DMS 273 treated with DMSO at 0.1 percent for 48 hours (cell line): ENCODE measurements around the gene ATP9A.
"Not testable (repeated sequence)": the region's sequence is repeated elsewhere in the genome, so short reads cannot be mapped to it uniquely, and the experiment has no call there.

Source experiments
- DNase-seq: peaks from one replicate; lab custom pipeline; 2025; lab: John Stamatoyannopoulos, UW

The ATP9A gene

GRCh38 chr20:51574248-51575033 lies 193.7 kb downstream of the ATP9A start:
- DNase-seq, result no peak

GRCh38 chr20:51573576-51574243 lies 194.5 kb downstream of the ATP9A start:
- DNase-seq, result no peak

- no peak for DNase-seq
These were observed 196.8 kb downstream of the ATP9A start for GRCh38 chr20:51571460-51571794.

GRCh38 chr20:51570739-51571459 lies 197.3 kb downstream of the ATP9A start:
- DNase-seq, result no peak

GRCh38 chr20:51569815-51570738 lies 198.1 kb downstream of the ATP9A start:
- no peak for DNase-seq

- not testable (repeated sequence) for DNase-seq
These were observed 199.7 kb downstream of the ATP9A start for GRCh38 chr20:51568533-51568932.

- no peak for DNase-seq
These were observed 200.6 kb downstream of the ATP9A start for GRCh38 chr20:51567622-51568021.

GRCh38 chr20:51566594-51566993 lies 201.6 kb downstream of the ATP9A start:
- no peak for DNase-seq

- no peak for DNase-seq
These were observed 202.7 kb downstream of the ATP9A start for GRCh38 chr20:51565298-51566144.

GRCh38 chr20:51563486-51564332 lies 204.5 kb downstream of the ATP9A start:
- no peak for DNase-seq

GRCh38 chr20:51563174-51563485 lies 205.1 kb downstream of the ATP9A start:
- no peak for DNase-seq

GRCh38 chr20:51562332-51563173 lies 205.6 kb downstream of the ATP9A start:
- DNase-seq, result peak; percentile 24

- no peak for DNase-seq
These were observed 206.2 kb downstream of the ATP9A start for GRCh38 chr20:51562027-51562331.

GRCh38 chr20:51560550-51561307 lies 207.5 kb downstream of the ATP9A start:
- DNase-seq, result no peak

GRCh38 chr20:51560042-51560441 lies 208.1 kb downstream of the ATP9A start:
- DNase-seq, result no peak

GRCh38 chr20:51554538-51555165 lies 213.5 kb downstream of the ATP9A start:
- no peak for DNase-seq

- DNase-seq, result no peak
These were observed 214.2 kb downstream of the ATP9A start for GRCh38 chr20:51553897-51554486.

- DNase-seq, result no peak
These were observed 217.0 kb downstream of the ATP9A start for GRCh38 chr20:51551186-51551585.
